K562 (cell line): ENCODE measurements around the gene CENPVL1. TPM values are rescaled to one million over a fixed set of nuclear protein-coding genes. Genes with fewer than 3 reads are reported as not detected.

Source experiments
- KDM5B ChIP-seq: fragments of 200-600 bp; sonication (generic); IDR thresholded peaks from 2 replicates; pipeline ENCODE4 v1.6.1; 2012; ENCODE audit warnings: low read depth, mild to moderate bottlenecking, moderate library complexity, low read length, control low read depth, inconsistent platforms; ENCODE audit not compliant: insufficient replicate concordance
- PHF21A ChIP-seq: fragments of 450-650 bp; IDR thresholded peaks from 2 replicates; pipeline ENCODE4 v1.6.1; 2017; ENCODE audit warnings: low read depth, borderline replicate concordance
- RBM17 ChIP-seq: fragments of 200-400 bp; formaldehyde crosslinking; IDR thresholded peaks from 2 replicates; pipeline ENCODE4 v1.6.1; 2017; ENCODE audit warnings: low read depth, mild to moderate bottlenecking, low read length, borderline replicate concordance
- TSHZ1 ChIP-seq: fragments of 250-450 bp; sonication (Bioruptor Pico); IDR thresholded peaks from 2 replicates; pipeline ENCODE4 v1.4.0; 2020; ENCODE audit warnings: mild to moderate bottlenecking, moderate library complexity
- YBX1 ChIP-seq: fragments of 450-650 bp; IDR thresholded peaks from 2 replicates; pipeline ENCODE4 v1.7.1; 2016; ENCODE audit warnings: mild to moderate bottlenecking
- ZHX1 ChIP-seq: fragments of 150-350 bp; conservative IDR thresholded peaks from 2 replicates; pipeline ENCODE4 v1.6.1; 2014; ENCODE audit warnings: low read length
- ZNF253 ChIP-seq: fragments of 250-450 bp; sonication (Bioruptor Pico); conservative IDR thresholded peaks from 2 replicates; pipeline ENCODE4 v1.6.1; 2021; ENCODE audit warnings: mild to moderate bottlenecking
- ZNF512 ChIP-seq: IDR thresholded peaks from 2 replicates; pipeline ENCODE4 v1.6.1; 2016; ENCODE audit warnings: missing genetic modification characterization, missing compliant biosample characterization
- ZNF764 ChIP-seq: fragments of 250-450 bp; sonication (Bioruptor Pico); IDR thresholded peaks from 2 replicates; pipeline ENCODE4 v1.4.0; 2020; ENCODE audit warnings: low read depth, mild to moderate bottlenecking, moderate library complexity
- polyA plus RNA-seq, 8 experiments: library from polyadenylated mRNA; depleted of rRNA in 4 of 8; stranded (reverse) in 5 of 8; unstranded in 3 of 8; fragments of >200 nt; fragmentation: Nextera tagmentation in 2 of 8; fragmentation: Illumina TruSeq in 1 of 8; extraction: Ambion mirVana in 2 of 8; extraction: Trizol in 1 of 8; gene quantifications; 2 replicates each; pipeline versions ENCODE4 v1.2.1 to v1.2.3, GENCODE V29; 2011 to 2014; ENCODE audit warnings: inconsistent platforms in 1 of 8, missing spikeins in 1 of 8
- total RNA-seq, 7 experiments: library from RNA; depleted of rRNA in 6 of 7; stranded (reverse); fragments of >200 nt in 6 of 7; fragmentation: Illumina TruSeq in 2 of 7; extraction: Trizol in 2 of 7; gene quantifications; 2 replicates each; pipeline versions ENCODE4 v1.2.1 to v1.2.3, GENCODE V29; 2011 to 2021; ENCODE audit warnings: low replicate concordance in 1 of 7

CENPVL1 gene
- total and polyA plus RNA-seq, 9 of the 15 experiments (the other 6 are each of a cell fraction or from before 2014, with no cell fraction given) = not detected

GRCh38 chrX:51694254-51694653 lies 16.1 kb upstream of the CENPVL1 start (continued):
- TF ChIP-seq ZNF512 (tag) = no peak
- no peak for TF ChIP-seq ZNF253 (CRISPR knock-in tag)
- no peak for TF ChIP-seq KDM5B
- no peak for TF ChIP-seq YBX1
- no peak for TF ChIP-seq PHF21A
- TF ChIP-seq RBM17 = no peak
- no peak for TF ChIP-seq TSHZ1
- TF ChIP-seq ZNF764 (CRISPR knock-in tag) = no peak
- TF ChIP-seq ZHX1 = no peak
- TF ChIP-seq, all 486 proteins: peak for 0
